Testis (tissue), 2 donors: ENCODE data around the gene MYOZ3.

Experiments
- POLR2A ChIP-seq: fragments of 450-650 bp; IDR thresholded peaks from one replicate; pipeline ENCODE4 v1.6.1; 2017; ENCODE audit warnings: antibody characterized with exemption, mild to moderate bottlenecking, moderate library complexity
- TF ChIP-seq, protein P1 (sequence below), 3 experiments: fragments of 450-650 bp in 2 of 3; fragments of 200-600 bp in 1 of 3; sonication (generic) in 1 of 3; IDR thresholded peaks; one replicate each; pipeline ENCODE4 v1.5.1; 2016 to 2019; ENCODE audit warnings: antibody characterized with exemption in 3 of 3, mild to moderate bottlenecking in 2 of 3, moderate library complexity in 1 of 3

- TF ChIP-seq POLR2A = peak; percentile 35
- TF ChIP-seq, protein P1, sequence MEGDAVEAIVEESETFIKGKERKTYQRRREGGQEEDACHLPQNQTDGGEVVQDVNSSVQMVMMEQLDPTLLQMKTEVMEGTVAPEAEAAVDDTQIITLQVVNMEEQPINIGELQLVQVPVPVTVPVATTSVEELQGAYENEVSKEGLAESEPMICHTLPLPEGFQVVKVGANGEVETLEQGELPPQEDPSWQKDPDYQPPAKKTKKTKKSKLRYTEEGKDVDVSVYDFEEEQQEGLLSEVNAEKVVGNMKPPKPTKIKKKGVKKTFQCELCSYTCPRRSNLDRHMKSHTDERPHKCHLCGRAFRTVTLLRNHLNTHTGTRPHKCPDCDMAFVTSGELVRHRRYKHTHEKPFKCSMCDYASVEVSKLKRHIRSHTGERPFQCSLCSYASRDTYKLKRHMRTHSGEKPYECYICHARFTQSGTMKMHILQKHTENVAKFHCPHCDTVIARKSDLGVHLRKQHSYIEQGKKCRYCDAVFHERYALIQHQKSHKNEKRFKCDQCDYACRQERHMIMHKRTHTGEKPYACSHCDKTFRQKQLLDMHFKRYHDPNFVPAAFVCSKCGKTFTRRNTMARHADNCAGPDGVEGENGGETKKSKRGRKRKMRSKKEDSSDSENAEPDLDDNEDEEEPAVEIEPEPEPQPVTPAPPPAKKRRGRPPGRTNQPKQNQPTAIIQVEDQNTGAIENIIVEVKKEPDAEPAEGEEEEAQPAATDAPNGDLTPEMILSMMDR (IDR thresholded peaks at IDR 0.05) = peak; percentile 44 to 51 (median 49)
These were observed 39.7 kb downstream of the MYOZ3 start, which contains the start of gene RBM22 for GRCh38 chr5:150700594-150701377.
